HG03097 (cell line): Measurements from ENCODE around the gene C1orf174.

Experiments
- ATAC-seq: cut with Tn5 transposase; IDR thresholded peaks from one replicate; pipeline ENCODE4 v1.9.1; 2021; ENCODE audit not compliant: unreplicated experiment, low FRiP score

Gene C1orf174

DNA sequence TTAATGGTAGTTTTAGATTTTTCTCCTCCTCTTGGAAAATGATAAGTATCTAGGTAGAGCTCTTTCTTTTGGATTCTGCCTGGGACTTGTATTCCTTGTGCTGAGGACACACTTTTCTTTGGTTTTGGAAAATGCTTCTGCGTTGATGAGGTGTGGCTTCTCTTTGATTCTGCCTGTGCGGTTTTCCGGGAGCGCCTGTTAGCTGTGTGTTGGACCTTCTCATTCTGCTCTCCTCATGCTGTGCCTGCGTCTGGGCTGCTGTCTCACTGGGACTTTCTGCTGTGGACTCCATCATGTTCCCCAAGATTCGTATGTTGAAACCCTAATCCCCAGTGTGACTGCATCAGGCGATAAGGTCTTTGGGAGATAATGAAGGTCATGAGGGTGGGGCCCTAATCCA, 21.0 kb downstream of the C1orf174 start:
- no peak for ATAC-seq

DNA sequence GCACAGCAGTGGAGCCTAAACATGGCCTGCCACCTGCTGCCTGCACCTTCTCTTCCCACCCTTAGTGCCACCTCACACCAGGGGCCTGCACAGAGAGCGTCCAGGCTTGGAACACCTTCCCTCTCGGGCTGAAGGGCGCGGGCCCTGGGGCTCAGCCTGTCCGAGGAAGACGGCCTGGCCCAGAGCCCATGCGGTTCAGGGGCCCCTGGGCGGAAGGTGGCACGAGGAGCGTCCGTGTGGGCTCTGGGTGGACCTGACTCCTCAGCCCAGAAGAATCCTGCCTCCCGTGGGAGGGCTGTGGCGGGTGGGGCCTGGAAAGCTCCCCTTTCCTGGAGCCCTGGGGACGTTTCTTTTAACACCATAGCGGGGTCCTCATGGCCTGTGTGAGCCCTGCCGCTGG, 23.4 kb downstream of the C1orf174 start:
- ATAC-seq: no peak

DNA sequence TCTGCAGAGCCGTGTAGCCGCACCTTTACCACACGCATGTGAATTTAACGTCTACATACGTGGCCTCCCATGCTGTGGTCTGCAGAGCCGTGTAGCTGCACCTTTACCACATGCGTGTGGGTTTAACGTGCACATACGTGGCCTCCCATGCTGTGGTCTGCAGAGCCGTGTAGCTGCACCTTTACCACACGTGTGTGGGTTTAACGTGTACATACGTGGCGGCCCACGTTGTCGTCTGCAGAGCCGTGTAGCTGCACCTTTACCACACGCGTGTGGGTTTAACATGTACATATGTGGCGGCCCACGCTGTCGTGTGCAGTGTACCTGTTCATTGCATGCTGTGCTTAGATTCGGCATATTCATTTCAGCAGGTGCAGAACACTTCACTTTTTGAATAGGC, 25.3 kb downstream of the C1orf174 start:
- no peak for ATAC-seq

DNA sequence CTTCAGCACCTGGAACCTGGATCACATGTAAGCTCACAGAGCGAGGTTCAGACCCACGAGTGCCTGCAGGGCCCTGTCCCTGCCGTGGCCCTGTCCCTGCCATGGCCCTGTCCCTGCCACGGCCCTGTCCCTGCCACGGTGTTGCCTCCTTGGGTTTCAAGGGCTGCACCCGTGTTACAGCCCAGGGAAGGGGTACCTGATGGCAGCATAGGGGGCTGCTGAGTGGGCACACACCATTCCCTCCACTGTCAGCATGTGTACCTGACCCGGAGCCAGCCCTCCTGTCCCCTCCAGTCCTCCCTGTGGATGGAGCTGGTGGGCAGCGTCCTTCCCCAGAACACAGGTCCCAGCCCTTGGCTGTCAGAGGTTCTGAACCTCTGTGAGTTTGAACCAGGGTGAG, 27.5 kb downstream of the C1orf174 start:
- no peak for ATAC-seq

DNA sequence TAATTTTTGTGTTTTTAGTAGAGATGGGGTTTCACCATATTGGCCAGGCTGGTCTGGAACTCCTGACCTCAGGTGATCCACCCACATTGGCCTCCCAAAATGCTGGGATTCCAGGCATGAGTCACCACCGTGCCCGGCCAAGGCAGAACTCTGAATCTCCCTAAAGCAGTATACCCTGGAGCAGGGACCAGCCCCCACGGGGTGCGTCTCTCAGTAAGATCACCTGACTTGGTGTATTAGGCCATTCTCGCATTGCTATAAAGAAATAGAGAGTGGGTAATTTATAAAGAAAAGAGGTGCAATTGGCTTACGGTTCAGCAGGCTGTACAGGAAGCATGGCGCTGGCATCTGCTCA, 28.6 kb downstream of the C1orf174 start:
- ATAC-seq: no peak

DNA sequence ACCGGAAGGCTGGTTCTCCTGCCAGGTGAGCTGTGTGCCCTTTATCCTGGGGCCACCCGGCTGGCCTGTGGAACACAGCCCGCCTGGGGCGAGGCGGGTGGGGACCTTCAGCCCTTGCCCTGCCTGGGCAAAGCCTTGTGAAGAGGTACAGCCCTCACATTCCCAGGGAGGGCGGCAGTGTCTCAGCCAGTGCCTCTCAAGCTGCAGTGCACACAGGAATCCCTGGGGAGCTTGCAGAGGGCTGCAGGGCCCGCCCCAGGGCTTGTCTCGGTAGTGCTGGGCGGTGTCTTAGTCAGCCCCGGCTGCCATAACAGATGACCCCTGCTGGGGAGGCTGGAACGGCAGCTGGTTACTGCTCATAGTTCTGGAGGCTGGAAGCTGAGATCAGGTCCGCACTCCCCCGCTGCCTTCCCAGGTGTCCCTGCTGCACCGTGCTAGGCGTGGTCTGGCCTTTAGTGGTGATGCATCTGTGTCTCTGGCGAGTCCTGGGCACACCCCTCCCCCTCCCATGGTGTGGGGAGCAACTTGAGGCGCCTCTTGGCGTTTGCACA, 30.2 kb downstream of the C1orf174 start:
- no peak for ATAC-seq

DNA sequence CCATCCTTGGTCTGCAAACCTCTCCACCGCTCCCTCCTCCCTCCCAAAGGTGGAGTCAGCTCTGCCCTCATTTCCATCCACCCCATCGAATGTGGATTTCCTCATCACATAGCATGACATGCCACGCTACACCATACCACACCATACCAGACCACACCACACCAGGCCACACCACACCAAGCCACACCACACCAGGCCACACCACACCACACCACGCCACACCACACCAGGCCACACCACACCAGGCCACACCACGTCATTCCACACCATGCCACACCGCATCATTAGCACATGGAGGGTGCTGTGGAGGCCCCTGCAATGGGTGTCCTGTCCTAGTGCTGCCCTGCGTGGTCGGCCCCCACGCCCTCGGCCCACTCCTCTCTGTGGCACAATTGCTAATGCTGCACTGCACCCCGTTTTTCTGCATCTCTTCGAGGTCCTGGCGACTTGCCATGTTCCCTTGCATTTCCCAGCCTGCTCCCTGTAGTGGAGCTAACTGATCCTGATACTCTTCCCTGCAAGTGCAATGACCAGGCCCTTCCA, 31.5 kb downstream of the C1orf174 start:
- ATAC-seq: no peak

DNA sequence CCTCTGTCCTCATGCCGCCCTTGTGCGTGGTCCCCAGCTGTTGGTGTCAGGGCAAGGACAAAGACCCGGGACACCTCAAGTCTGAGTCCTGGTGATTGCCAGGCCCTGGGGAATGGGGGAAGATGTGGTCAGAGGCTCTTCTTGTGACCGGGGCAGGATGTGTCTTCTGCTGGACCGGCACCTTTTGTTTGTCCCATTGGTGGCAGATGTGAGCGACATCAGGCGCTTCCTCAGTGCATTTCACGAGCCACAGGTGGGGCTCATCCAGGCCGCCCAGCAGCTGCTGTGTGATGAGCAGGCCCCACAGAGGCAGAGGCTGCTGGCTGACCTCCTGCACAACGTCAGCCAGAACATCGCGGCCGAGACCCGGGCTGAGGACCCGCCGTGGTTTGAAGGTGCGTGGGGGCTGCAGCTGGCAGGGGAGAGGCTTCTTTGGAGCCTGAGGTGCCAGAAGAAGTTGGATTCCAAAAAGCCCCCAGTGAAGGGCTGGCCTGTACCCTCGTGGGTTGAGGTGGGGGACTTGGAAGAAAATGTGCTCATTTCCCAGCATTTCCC, 34.4 kb downstream of the C1orf174 start:
- no peak for ATAC-seq

DNA sequence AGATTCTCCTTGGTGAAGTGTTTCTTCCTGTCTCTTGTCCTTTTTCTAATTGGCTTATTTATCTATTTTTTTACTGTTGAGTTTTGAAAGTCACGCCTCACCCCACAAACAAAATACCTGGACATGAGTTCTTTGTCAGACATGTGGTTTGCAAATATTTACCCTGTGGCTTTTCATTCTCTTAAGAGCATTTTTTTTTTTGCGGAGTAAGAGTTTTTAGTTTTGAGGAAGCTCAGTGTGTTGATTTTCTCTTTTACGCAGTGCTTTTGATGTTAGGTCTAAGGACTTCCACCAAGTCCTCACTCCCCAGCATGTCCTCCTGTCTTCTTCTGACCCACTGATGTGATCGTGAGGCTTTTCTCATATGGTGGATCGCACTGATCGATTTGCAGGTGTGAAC, 35.2 kb downstream of the C1orf174 start:
- ATAC-seq: no peak

DNA sequence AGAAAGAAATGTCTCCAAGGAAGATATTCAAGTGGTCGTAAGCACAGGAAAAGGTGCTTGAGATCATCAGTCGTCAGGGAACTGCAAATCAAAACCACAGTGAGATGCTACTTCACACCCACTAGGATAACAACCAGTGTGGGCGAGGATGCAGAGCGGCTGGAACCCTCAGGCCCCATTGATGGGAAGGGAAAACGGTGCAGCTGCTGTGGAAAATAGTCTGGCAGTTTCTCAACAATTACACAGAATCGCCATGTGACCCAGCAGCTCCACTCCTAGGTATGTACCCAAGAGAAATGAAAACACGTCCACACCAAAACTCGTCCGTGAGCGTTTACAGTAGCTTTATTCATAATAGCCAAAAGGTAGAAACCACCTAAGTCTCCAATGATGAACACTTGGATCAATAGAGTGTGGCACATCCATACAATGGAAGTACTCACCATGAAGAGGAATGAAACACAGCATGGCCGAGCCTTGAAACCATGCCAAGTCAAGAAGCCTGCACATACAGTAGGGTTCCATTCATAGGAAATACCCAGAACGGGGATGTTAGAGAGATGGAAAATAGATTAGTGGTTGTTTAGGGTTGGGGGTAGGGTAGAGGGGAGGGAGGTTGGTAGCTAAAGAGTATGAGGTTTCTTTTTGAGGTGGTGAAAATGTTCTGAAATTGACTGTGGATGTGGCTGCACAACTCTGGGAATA, 36.7 kb downstream of the C1orf174 start:
- no peak for ATAC-seq

DNA sequence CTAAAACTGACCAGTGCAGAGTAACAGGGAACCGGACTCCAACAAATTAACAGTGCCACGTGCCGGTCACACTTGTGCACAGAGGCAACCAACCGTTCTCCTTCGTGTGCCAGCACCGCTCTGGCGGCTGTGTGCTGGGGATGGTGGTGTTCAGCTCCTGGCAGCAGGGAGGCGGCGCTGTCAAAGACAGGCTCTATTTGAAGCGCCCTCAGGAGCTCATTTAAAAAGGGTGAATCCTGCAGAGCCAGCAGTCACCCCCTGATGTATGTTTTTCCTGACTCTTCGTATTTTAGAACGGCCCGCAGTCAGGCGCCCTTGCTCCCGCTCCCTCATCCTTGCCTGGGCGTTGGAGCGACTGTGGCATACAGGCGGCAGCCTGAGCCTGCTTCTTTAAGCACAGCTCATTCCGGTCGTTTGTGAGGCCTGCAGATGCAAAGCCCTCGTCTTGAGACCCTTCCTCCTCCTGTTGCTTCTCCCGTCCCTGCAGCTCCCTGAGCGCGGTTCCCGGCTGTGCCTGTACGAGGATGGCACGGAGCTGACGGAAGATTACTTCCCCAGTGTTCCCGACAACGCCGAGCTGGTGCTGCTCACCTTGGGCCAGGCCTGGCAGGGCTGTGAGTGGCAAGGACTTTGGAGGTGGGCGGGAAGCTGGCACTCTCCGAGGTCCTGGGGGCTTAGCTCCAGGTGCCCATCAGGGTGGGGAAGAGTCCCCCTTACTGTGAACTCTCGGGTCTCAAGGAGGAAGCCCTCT, 41.7 kb downstream of the C1orf174 start:
- no peak for ATAC-seq

DNA sequence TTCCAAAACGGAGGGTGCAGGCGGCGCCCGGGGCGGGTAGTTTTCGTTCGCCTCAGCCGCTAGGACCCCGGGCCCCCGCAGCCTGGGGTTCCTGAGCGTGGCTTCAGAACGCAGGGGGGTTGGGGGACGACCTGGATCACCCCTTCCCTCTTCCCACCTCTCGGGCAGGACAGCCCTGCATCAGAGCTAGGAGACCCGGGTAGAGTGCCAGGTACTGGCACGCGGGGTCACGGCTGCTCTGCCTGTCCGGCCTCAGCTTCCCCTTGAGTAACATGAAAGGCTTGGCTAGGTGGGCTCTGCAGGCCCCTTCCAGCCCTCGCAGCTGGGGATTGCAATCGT, 42.3 kb downstream of the C1orf174 start:
- no peak for ATAC-seq

DNA sequence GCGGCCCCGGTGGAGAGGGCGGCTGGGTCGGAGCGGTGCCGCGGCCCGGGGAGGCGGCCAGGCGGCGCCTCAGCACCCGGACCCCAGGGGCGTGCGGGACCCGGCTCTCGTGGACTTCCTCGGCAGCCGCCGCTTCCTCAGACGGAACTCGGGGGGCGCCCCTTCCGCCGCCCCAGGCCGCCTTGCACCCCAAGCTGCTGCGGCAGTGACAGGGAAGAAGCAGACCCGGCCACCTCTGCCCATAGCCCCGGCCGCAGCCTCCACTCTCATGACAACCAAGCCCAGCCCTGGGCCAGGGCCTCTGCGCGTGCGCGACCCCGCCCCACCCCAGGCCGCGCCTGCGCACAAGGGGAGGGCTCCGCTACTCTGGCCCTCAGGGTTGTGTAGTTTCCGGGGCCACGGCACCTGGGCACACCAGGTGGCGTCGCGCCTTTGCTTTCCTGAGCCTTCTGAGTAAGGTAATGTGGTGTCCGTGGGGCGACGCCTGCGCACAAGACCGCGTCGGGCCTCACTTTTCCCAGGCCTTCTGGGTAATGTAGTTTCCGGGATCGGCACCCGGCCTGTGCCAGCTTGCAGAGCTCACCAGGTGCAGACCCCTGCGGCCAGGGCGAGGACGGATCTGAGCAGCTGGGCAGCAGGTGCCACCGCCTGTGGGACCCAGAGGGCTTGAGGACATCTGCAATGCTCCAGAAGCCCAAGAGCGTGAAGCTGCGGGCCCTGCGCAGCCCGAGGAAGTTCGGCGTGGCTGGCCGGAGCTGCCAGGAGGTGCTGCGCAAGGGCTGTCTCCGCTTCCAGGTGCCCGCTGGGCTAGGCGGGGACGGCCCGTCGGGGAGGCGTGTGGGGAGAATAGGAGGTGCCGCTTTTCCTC, 42.9 kb downstream of the C1orf174 start, which contains the start of the genes CEP104 and DFFB:
Gene CEP104, minus strand, starts transcription at position 289 of the 868 bp plus-strand sequence. CDS start 4,804 bp downstream, outside the sequence.
Gene DFFB, plus strand, starts transcription at position 554 of the 868 bp plus-strand sequence. Its CDS starts 128 bp downstream, at position 682.
- peak; percentile 97 for ATAC-seq

DNA sequence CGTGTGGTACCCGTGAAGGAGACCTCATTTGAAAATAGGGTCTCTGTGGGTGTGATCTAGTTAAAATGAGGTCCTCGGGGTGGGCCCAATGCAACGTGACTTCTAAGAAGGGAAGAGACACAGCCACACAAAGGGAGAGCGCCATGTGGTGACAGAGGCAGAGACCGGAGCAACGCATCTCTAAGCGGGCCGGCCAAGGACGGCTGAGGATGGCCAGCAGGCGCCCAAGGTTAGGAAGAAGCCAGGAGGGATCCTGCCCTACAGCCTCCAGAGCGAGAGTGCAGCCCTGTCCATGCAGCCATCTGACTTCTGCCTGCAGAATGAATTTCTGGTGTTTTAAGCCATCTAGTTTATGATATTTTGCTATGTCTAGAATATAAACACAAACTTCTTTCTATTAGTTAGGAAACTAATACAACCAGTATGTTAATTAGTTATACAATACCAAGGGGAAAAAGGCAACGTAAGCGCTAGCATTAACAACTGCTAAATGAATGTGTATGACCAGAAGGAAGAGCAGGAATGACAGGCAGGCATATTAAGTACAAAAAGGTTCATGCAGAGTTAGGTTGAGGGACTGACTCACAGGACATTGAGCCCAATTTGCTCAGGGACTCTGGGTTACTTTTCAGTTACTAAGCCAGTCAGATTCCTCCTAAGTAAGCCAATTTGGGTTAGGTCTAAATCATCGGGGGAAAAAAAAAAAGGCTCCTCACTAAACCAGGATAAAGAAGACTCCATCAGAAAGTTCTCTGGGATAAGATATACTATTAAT, 47.2 kb downstream of the C1orf174 start:
- no peak for ATAC-seq

DNA sequence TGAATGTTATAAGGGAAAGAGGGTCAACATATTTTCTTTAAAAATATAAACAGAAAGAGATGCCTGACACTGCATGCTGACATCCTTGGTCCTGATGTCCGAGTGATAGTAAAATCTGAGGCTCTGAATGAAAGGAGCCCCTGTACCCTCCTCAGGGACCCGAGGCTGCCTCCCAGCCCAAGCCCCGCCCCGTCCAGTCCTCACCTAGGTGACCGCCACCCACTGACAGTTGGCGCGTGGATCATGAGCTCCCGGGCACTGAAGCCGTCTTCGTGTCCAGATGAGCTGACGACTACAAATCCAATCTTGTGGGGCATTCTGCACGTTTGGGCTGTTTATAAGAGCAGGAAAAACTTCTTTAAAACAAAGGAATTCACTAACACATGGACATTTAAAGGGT, 48.0 kb downstream of the C1orf174 start:
- no peak for ATAC-seq

DNA sequence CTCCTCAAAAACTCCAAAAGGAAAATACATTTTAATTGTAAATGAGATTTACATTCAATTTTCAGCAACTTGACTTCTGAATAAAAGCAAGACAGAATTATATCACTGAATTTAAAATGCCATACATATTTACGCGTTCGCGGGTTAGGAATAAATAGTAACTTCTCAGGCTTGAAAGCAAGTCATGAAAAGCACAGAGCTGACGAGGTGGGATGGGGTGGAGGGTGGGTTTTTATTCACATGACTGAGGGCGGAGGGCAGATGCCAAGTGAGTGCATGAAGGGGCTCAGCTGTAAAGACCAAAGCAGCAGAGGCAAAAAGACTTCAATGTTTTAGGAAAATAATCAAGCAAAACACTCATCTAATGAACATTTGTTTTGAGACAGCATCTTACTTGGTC, 48.8 kb downstream of the C1orf174 start:
- ATAC-seq: no peak

DNA sequence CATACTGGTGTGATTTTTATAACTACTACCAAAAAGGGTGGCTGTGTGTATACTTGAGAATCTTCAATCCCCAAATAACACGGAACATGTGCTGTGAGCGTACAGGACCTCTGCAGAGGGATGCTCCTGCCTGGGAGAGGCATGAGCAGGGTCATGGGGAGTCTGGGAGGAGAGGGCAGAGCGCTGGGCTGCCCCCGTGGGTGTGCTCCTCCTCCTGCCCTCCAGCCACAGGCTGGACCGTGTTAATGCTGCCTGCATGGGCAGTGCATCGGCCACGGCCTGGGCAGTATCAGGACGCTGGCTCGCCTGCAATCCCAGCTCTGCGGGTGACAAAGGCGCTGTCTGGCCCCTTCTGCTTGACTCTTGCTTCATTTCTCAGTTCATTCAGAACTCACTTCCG, 49.2 kb downstream of the C1orf174 start:
- ATAC-seq: no peak

DNA sequence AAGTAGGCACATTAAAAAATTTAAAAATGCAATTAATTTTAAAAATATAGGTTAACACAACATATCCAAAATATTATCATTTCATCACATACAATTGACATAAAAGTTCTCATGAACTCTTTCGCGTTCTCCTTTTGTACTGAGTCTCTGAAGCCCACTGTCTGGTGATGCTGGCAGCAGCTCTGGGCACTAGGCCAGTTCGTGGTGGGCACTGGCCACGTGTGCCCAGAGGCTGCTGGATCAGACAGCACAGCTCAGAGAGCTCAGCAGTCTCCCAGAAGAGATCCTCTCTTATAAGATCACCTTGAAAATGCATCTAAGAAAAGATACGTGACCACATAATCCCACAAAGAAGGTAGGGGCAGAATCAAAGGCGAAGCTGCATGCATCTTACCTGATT, 53.0 kb downstream of the C1orf174 start:
- ATAC-seq: no peak

DNA sequence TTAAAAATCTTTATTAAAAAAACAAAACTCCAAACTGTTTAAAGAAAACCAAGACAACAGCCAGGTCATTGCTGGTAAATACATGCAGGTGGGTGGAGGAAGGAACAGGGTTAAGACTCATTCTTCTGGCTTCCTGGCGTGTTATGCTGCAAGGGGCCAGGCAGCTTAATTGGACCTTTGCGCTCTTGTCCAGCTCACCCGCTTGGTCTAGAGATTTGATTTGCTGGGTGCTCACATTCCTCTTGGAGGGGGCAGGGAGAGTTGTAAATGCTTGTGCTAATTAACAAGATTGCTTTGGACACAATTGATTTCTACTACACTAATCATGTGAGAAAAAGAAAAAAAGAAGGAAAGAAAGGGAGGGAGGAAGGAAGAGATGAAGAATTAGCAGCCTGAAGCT, 53.5 kb downstream of the C1orf174 start:
- ATAC-seq: no peak

DNA sequence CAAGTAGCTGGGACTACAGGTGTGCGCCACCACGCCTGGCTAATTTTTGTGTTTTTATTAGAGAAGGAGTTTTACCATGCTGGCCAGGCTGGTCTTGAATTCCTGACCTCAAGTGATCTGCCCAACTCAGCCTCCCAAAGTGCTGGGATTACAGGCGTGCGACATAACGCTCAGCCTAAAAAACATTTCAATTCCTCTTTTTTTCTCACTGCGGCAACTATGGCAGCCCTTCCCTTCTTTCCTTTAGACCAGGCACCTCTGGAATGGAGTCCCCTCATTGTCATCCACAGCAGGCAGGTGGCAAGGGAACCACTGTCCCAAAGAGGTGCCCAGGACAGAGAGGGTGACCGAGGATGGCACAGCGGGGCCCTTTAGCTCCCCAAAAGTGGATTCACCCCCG, 57.2 kb downstream of the C1orf174 start:
- no peak for ATAC-seq
